ENCODE results near the gene MRPS6. TPM values are rescaled to one million over a fixed set of nuclear protein-coding genes. Genes with fewer than 3 reads are reported as not detected.

MRPS6 gene
- total and polyA plus RNA-seq, 10 donors: 18.7 to 74.9 (median 37.7) TPM

GRCh38 chr21:34105947-34106541 lies 32.7 kb downstream of the MRPS6 start:
- Histone ChIP-seq H3K4me3 (no peak overlapping the region), H3K27me3 (replicated peaks in 1 of 7) (no peaks in the 10 kb centered on the region), H3K27ac (no peak overlapping the region), H3K4me1 (peaks cover 0 to 6% (median 0%) of the 10 kb centered on the region in 6 donors), H3K36me3 (no peaks in the 10 kb centered on the region), H3K9me3 (no peaks in the 10 kb centered on the region)
- TF ChIP-seq POLR2AphosphoS5 (IDR thresholded peaks at IDR 0.05) (no peak), CTCF (IDR thresholded peaks at IDR 0.05 in 8 of 11, conservative IDR thresholded peaks at IDR 0.05 in 3 of 11) (no peak), POLR2A (IDR thresholded peaks at IDR 0.05) (no peak)
- DNase-seq: no peak
- intact Hi-C loops (cut with DNase I; ENCODE audit: low total_unique reads): no loop called here

- Histone ChIP-seq H3K36me3 (no peaks in the 10 kb centered on the region), H3K27ac (no peak overlapping the region), H3K4me3 (no peak overlapping the region), H3K9me3 (no peaks in the 10 kb centered on the region), H3K27me3 (replicated peaks in 1 of 7) (no peaks in the 10 kb centered on the region), H3K4me1 (no peaks in the 10 kb centered on the region)
- TF ChIP-seq POLR2A (IDR thresholded peaks at IDR 0.05) (no peak), CTCF (IDR thresholded peaks at IDR 0.05 in 8 of 11, conservative IDR thresholded peaks at IDR 0.05 in 3 of 11) (no peak), POLR2AphosphoS5 (IDR thresholded peaks at IDR 0.05) (no peak)
- WGBS, 5 donors: 88 to 97% (median 93%) methylated on average over 1 of the region's 1 CpG
- intact Hi-C loops (cut with DNase I; ENCODE audit: low total_unique reads): no loop called here
- DNase-seq: no peak
These were observed 34.2 kb downstream of the MRPS6 start for GRCh38 chr21:34107606-34108005.

- no peak for TF ChIP-seq POLR2AphosphoS5 (IDR thresholded peaks at IDR 0.05)
- TF ChIP-seq CTCF (IDR thresholded peaks at IDR 0.05 in 8 of 11, conservative IDR thresholded peaks at IDR 0.05 in 3 of 11): no peak
- no peak for TF ChIP-seq POLR2A (IDR thresholded peaks at IDR 0.05)
- H3K27me3 ChIP-seq (replicated peaks in 1 of 7): no peaks in the 10 kb centered on the region
- H3K36me3 ChIP-seq: no peaks in the 10 kb centered on the region
- 95 to 97% (median 96%) methylated on average over 7 of the region's 7 CpGs for WGBS, 5 donors
- no peaks in the 10 kb centered on the region for H3K9me3 ChIP-seq
- H3K4me1 ChIP-seq: peaks cover 0 to 10% (median 0%) of the 10 kb centered on the region in 6 donors
- no peak overlapping the region for H3K27ac ChIP-seq
- no peak for DNase-seq
- no peak overlapping the region for H3K4me3 ChIP-seq
- intact Hi-C loops (cut with DNase I; ENCODE audit: low total_unique reads): no loop called here
These were observed 35.7 kb downstream of the MRPS6 start for GRCh38 chr21:34109075-34109474.

GRCh38 chr21:34110594-34111202 lies 37.3 kb downstream of the MRPS6 start:
- intact Hi-C loops (cut with DNase I; ENCODE audit: low total_unique reads): no loop called here
- Histone ChIP-seq H3K4me3 (no peak overlapping the region), H3K36me3 (no peaks in the 10 kb centered on the region), H3K27ac (no peak overlapping the region), H3K9me3 (no peaks in the 10 kb centered on the region), H3K27me3 (replicated peaks in 1 of 7) (no peaks in the 10 kb centered on the region), H3K4me1 (peaks cover 0 to 16% (median 0%) of the 10 kb centered on the region in 6 donors)
- 94 to 98% (median 95%) methylated on average over 8 of the region's 8 CpGs for WGBS, 5 donors
- DNase-seq: no peak
- TF ChIP-seq POLR2AphosphoS5 (IDR thresholded peaks at IDR 0.05) (no peak), CTCF (IDR thresholded peaks at IDR 0.05 in 8 of 11, conservative IDR thresholded peaks at IDR 0.05 in 3 of 11) (no peak), POLR2A (IDR thresholded peaks at IDR 0.05) (no peak)

All from spleen (tissue), 11 donors.